GM23338 (cell line): ENCODE results near the gene PSMD3. TPM values are rescaled to one million over a fixed set of nuclear protein-coding genes. Genes with fewer than 3 reads are reported as not detected.

Source experiments
- ATAC-seq: fragments of 200-7000 bp; cut with Tn5 transposase; 3 replicates; pipeline ENCODE4 v1.9.1; 2020
- DNase-seq: peaks from one replicate; pipeline ENCODE4 v3.0.0-alpha.2; 2015; ENCODE audit warnings: low spot score
- H2AFZ ChIP-seq: fragments of 200-600 bp; sonication (generic); 2 replicates; pipeline ENCODE4 v1.8.0; 2016; ENCODE audit warnings: antibody characterized with exemption, mild to moderate bottlenecking, moderate library complexity
- H3F3A ChIP-seq: fragments of 200-600 bp; sonication (generic); replicated peaks from 2 replicates; pipeline ENCODE4 v1.8.0; 2017; ENCODE audit warnings: antibody characterized with exemption, mixed run types, low read depth
- H3K27ac ChIP-seq: fragments of 200-600 bp; sonication (generic); 2 replicates; pipeline ENCODE4 v1.6.1; 2016; ENCODE audit warnings: low read depth
- H3K27me3 ChIP-seq: fragments of 200-600 bp; sonication (generic); 2 replicates; pipeline ENCODE4 v1.8.0; 2016; ENCODE audit warnings: mild to moderate bottlenecking, mixed run types, moderate library complexity; ENCODE audit not compliant: insufficient read depth
- H3K36me3 ChIP-seq: fragments of 200-600 bp; sonication (generic); 2 replicates; pipeline ENCODE4 v1.8.0; 2016; ENCODE audit warnings: mild to moderate bottlenecking; ENCODE audit not compliant: insufficient read depth
- H3K4me1 ChIP-seq: fragments of 200-600 bp; sonication (generic); 2 replicates; pipeline ENCODE4 v1.8.0; 2016; ENCODE audit warnings: mild to moderate bottlenecking, moderate library complexity; ENCODE audit not compliant: insufficient read depth
- H3K4me2 ChIP-seq: fragments of 200-600 bp; sonication (generic); 2 replicates; pipeline ENCODE4 v1.7.1; 2017; ENCODE audit warnings: mixed run types
- H3K4me3 ChIP-seq: fragments of 200-600 bp; sonication (generic); 2 replicates; pipeline ENCODE4 v1.6.1; 2016; ENCODE audit warnings: mixed run types
- H3K79me2 ChIP-seq: fragments of 200-600 bp; sonication (generic); replicated peaks from 2 replicates; pipeline ENCODE4 v1.8.0; 2017; ENCODE audit warnings: mild to moderate bottlenecking; ENCODE audit not compliant: insufficient read depth
- H3K9me2 ChIP-seq: fragments of 200-600 bp; sonication (generic); 2 replicates; pipeline ENCODE4 v1.8.0; 2017; ENCODE audit not compliant: insufficient read depth
- H4K20me1 ChIP-seq: fragments of 200-600 bp; sonication (generic); replicated peaks from 2 replicates; pipeline ENCODE4 v1.8.0; 2017; ENCODE audit warnings: mild to moderate bottlenecking; ENCODE audit not compliant: insufficient read depth
- H3K27ac Mint-ChIP-seq: 2 replicates; pipeline ENCODE4 v1.8.0; 2020; ENCODE audit warnings: inconsistent platforms, mild to moderate bottlenecking, moderate library complexity, mixed read lengths
- H3K27me3 Mint-ChIP-seq: 3 replicates; pipeline ENCODE4 v1.8.0; 2022; ENCODE audit warnings: low read depth, mild to moderate bottlenecking, moderate library complexity, mixed read lengths, inconsistent platforms; ENCODE audit not compliant: insufficient read depth, poor library complexity
- H3K36me3 Mint-ChIP-seq: 3 replicates; pipeline ENCODE4 v1.8.0; 2021; ENCODE audit warnings: low read depth, mild to moderate bottlenecking, inconsistent platforms, moderate library complexity, mixed read lengths
- H3K4me1 Mint-ChIP-seq: 3 replicates; pipeline ENCODE4 v1.8.0; 2020; ENCODE audit warnings: mild to moderate bottlenecking, inconsistent platforms, mixed read lengths
- H3K4me3 Mint-ChIP-seq: 3 replicates; pipeline ENCODE4 v1.8.0; 2021; ENCODE audit warnings: moderate library complexity, mild to moderate bottlenecking, inconsistent platforms, mixed read lengths
- H3K9me3 Mint-ChIP-seq: 3 replicates; pipeline ENCODE4 v1.8.0; 2020; ENCODE audit warnings: moderate library complexity, mild to moderate bottlenecking, inconsistent platforms, mixed read lengths
- CREB1 ChIP-seq: fragments of 250-450 bp; sonication (Bioruptor Pico); IDR thresholded peaks from 2 replicates; pipeline ENCODE4 v1.5.0; 2020; ENCODE audit warnings: low read depth, mild to moderate bottlenecking, moderate library complexity
- EZH2 ChIP-seq: fragments of 200-600 bp; sonication (generic); IDR thresholded peaks from one replicate; pipeline ENCODE4 v1.8.0; 2017; ENCODE audit warnings: antibody characterized with exemption, mild to moderate bottlenecking, low read depth; ENCODE audit not compliant: unreplicated experiment
- EZH2phosphoT487 ChIP-seq: fragments of 200-600 bp; sonication (generic); IDR thresholded peaks from one replicate; pipeline ENCODE4 v1.8.1; 2018; ENCODE audit warnings: antibody characterized with exemption; ENCODE audit not compliant: unreplicated experiment
- JUNB ChIP-seq: IDR thresholded peaks from one replicate; pipeline ENCODE4 v1.6.1; 2016; ENCODE audit warnings: antibody characterized with exemption; ENCODE audit not compliant: unreplicated experiment
- NANOG ChIP-seq: IDR thresholded peaks from 2 replicates; pipeline ENCODE4 v1.6.1; 2016; ENCODE audit warnings: antibody characterized with exemption, borderline replicate concordance
- POLR2AphosphoS5 ChIP-seq: IDR thresholded peaks from 2 replicates; pipeline ENCODE4 v1.6.1; 2016; ENCODE audit warnings: antibody characterized with exemption, low read depth
- STAT1 ChIP-seq: IDR thresholded peaks from one replicate; pipeline ENCODE4 v1.6.1; 2016; ENCODE audit warnings: antibody characterized with exemption; ENCODE audit not compliant: unreplicated experiment
- ZNF114 ChIP-seq: fragments of 250-450 bp; sonication (Bioruptor Pico); IDR thresholded peaks from 2 replicates; pipeline ENCODE4 v1.5.0; 2020; ENCODE audit warnings: mild to moderate bottlenecking, moderate library complexity
- ZNF331 ChIP-seq: fragments of 250-450 bp; sonication (Bioruptor Pico); IDR thresholded peaks from 2 replicates; pipeline ENCODE4 v1.5.0; 2020; ENCODE audit warnings: low read depth, mild to moderate bottlenecking, moderate library complexity
- polyA plus RNA-seq: library from polyadenylated mRNA; unstranded; fragments of >200 nt; fragmentation: Nextera tagmentation; extraction: Ambion mirVana; gene quantifications from 2 replicates; pipeline ENCODE4 v1.2.1, GENCODE V29; 2016
- total RNA-seq: library from RNA; depleted of rRNA; stranded (reverse); fragments of >200 nt; shearing (Covaris generic); gene quantifications from 2 replicates; pipeline ENCODE4 v1.2.3, GENCODE V29; 2014
- TF ChIP-seq, protein P1 (sequence below): IDR thresholded peaks from 2 replicates; pipeline ENCODE4 v1.6.1; 2016; ENCODE audit warnings: antibody characterized with exemption
- TF ChIP-seq, protein P2 (sequence below): IDR thresholded peaks from one replicate; pipeline ENCODE4 v1.6.1; 2018; ENCODE audit warnings: antibody characterized with exemption; ENCODE audit not compliant: unreplicated experiment
- TF ChIP-seq, protein P3 (sequence below), 2 experiments: fragments of 200-600 bp in 1 of 2; sonication (generic) in 1 of 2; conservative IDR thresholded peaks; 2 replicates each; pipeline versions ENCODE4 v1.5.1 to v1.6.1; 2016 to 2017; ENCODE audit warnings: antibody characterized with exemption in 2 of 2, low read depth in 2 of 2, mild to moderate bottlenecking in 2 of 2, moderate library complexity in 1 of 2
- TF ChIP-seq, protein P4 (sequence below): fragments of 250-450 bp; sonication (Bioruptor Pico); IDR thresholded peaks from 2 replicates; pipeline ENCODE4 v1.5.0; 2020; ENCODE audit warnings: mild to moderate bottlenecking, moderate library complexity

The PSMD3 gene
- total and polyA plus RNA-seq, 2 experiments from 2014 or later: 112 to 217 TPM

DNA sequence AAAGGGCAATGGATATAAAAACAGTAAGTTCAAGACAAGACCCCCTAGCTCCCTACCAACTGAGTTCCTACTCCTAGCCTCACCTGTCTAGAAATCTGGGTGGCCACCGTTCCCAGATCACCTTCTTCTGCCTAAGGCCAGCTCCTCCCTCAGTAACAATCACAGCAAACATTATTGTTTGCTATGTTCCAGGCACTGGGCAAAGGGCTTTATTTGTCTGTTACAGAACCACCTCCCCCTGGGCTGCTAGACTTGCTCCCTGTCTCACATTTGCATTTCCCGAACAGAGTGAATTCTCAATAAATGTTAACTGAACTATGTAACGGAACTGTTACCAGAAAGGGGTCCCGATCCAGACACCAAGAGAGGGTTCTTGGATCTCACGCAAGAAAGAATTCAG is 46.3 kb upstream of the PSMD3 start:
- Histone ChIP-seq H3K4me2 (peak overlapping the region; percentile 19), H3K4me1 (peaks cover 12% of the 10 kb centered on the region), H2AFZ (no peak overlapping the region), H3K27ac (no peak overlapping the region), H3K36me3 (no peaks in the 10 kb centered on the region), H3K27me3 (no peaks in the 10 kb centered on the region), H3F3A (no peaks in the 10 kb centered on the region), H3K9me2 (no peaks in the 10 kb centered on the region), H3K79me2 (no peaks in the 10 kb centered on the region), H3K4me3 (no peak overlapping the region), H4K20me1 (no peaks in the 10 kb centered on the region)
- TF ChIP-seq STAT1: no peak
- TF ChIP-seq, protein P1, sequence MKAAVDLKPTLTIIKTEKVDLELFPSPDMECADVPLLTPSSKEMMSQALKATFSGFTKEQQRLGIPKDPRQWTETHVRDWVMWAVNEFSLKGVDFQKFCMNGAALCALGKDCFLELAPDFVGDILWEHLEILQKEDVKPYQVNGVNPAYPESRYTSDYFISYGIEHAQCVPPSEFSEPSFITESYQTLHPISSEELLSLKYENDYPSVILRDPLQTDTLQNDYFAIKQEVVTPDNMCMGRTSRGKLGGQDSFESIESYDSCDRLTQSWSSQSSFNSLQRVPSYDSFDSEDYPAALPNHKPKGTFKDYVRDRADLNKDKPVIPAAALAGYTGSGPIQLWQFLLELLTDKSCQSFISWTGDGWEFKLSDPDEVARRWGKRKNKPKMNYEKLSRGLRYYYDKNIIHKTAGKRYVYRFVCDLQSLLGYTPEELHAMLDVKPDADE: no peak
- TF ChIP-seq EZH2: no peak
- no peak for TF ChIP-seq JUNB
- TF ChIP-seq, protein P2, sequence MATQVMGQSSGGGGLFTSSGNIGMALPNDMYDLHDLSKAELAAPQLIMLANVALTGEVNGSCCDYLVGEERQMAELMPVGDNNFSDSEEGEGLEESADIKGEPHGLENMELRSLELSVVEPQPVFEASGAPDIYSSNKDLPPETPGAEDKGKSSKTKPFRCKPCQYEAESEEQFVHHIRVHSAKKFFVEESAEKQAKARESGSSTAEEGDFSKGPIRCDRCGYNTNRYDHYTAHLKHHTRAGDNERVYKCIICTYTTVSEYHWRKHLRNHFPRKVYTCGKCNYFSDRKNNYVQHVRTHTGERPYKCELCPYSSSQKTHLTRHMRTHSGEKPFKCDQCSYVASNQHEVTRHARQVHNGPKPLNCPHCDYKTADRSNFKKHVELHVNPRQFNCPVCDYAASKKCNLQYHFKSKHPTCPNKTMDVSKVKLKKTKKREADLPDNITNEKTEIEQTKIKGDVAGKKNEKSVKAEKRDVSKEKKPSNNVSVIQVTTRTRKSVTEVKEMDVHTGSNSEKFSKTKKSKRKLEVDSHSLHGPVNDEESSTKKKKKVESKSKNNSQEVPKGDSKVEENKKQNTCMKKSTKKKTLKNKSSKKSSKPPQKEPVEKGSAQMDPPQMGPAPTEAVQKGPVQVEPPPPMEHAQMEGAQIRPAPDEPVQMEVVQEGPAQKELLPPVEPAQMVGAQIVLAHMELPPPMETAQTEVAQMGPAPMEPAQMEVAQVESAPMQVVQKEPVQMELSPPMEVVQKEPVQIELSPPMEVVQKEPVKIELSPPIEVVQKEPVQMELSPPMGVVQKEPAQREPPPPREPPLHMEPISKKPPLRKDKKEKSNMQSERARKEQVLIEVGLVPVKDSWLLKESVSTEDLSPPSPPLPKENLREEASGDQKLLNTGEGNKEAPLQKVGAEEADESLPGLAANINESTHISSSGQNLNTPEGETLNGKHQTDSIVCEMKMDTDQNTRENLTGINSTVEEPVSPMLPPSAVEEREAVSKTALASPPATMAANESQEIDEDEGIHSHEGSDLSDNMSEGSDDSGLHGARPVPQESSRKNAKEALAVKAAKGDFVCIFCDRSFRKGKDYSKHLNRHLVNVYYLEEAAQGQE: no peak
- no peak for TF ChIP-seq ZNF331 (CRISPR knock-in tag)
- no peak for TF ChIP-seq EZH2phosphoT487
- TF ChIP-seq POLR2AphosphoS5: no peak
- TF ChIP-seq ZNF114 (CRISPR knock-in tag): no peak
- no peak for TF ChIP-seq CREB1 (CRISPR knock-in tag)
- TF ChIP-seq, protein P3, sequence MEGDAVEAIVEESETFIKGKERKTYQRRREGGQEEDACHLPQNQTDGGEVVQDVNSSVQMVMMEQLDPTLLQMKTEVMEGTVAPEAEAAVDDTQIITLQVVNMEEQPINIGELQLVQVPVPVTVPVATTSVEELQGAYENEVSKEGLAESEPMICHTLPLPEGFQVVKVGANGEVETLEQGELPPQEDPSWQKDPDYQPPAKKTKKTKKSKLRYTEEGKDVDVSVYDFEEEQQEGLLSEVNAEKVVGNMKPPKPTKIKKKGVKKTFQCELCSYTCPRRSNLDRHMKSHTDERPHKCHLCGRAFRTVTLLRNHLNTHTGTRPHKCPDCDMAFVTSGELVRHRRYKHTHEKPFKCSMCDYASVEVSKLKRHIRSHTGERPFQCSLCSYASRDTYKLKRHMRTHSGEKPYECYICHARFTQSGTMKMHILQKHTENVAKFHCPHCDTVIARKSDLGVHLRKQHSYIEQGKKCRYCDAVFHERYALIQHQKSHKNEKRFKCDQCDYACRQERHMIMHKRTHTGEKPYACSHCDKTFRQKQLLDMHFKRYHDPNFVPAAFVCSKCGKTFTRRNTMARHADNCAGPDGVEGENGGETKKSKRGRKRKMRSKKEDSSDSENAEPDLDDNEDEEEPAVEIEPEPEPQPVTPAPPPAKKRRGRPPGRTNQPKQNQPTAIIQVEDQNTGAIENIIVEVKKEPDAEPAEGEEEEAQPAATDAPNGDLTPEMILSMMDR (conservative IDR thresholded peaks at IDR 0.05; ENCODE audit: low read depth in 2 of 2): no peak
- TF ChIP-seq NANOG: no peak
- TF ChIP-seq, protein P4, sequence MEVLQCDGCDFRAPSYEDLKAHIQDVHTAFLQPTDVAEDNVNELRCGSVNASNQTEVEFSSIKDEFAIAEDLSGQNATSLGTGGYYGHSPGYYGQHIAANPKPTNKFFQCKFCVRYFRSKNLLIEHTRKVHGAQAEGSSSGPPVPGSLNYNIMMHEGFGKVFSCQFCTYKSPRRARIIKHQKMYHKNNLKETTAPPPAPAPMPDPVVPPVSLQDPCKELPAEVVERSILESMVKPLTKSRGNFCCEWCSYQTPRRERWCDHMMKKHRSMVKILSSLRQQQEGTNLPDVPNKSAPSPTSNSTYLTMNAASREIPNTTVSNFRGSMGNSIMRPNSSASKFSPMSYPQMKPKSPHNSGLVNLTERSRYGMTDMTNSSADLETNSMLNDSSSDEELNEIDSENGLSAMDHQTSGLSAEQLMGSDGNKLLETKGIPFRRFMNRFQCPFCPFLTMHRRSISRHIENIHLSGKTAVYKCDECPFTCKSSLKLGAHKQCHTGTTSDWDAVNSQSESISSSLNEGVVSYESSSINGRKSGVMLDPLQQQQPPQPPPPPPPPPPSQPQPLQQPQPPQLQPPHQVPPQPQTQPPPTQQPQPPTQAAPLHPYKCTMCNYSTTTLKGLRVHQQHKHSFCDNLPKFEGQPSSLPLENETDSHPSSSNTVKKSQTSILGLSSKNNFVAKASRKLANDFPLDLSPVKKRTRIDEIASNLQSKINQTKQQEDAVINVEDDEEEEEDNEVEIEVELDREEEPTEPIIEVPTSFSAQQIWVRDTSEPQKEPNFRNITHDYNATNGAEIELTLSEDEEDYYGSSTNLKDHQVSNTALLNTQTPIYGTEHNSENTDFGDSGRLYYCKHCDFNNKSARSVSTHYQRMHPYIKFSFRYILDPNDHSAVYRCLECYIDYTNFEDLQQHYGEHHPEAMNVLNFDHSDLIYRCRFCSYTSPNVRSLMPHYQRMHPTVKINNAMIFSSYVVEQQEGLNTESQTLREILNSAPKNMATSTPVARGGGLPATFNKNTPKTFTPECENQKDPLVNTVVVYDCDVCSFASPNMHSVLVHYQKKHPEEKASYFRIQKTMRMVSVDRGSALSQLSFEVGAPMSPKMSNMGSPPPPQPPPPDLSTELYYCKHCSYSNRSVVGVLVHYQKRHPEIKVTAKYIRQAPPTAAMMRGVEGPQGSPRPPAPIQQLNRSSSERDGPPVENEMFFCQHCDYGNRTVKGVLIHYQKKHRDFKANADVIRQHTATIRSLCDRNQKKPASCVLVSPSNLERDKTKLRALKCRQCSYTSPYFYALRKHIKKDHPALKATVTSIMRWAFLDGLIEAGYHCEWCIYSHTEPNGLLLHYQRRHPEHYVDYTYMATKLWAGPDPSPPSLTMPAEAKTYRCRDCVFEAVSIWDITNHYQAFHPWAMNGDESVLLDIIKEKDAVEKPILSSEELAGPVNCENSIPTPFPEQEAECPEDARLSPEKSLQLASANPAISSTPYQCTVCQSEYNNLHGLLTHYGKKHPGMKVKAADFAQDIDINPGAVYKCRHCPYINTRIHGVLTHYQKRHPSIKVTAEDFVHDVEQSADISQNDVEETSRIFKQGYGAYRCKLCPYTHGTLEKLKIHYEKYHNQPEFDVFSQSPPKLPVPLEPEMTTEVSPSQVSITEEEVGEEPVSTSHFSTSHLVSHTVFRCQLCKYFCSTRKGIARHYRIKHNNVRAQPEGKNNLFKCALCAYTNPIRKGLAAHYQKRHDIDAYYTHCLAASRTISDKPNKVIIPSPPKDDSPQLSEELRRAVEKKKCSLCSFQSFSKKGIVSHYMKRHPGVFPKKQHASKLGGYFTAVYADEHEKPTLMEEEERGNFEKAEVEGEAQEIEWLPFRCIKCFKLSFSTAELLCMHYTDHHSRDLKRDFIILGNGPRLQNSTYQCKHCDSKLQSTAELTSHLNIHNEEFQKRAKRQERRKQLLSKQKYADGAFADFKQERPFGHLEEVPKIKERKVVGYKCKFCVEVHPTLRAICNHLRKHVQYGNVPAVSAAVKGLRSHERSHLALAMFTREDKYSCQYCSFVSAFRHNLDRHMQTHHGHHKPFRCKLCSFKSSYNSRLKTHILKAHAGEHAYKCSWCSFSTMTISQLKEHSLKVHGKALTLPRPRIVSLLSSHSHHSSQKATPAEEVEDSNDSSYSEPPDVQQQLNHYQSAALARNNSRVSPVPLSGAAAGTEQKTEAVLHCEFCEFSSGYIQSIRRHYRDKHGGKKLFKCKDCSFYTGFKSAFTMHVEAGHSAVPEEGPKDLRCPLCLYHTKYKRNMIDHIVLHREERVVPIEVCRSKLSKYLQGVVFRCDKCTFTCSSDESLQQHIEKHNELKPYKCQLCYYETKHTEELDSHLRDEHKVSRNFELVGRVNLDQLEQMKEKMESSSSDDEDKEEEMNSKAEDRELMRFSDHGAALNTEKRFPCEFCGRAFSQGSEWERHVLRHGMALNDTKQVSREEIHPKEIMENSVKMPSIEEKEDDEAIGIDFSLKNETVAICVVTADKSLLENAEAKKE (CRISPR knock-in tag): no peak
- peaks cover 17% of the 10 kb centered on the region for H3K4me1 Mint-ChIP-seq
- no peaks in the 10 kb centered on the region for H3K36me3 Mint-ChIP-seq
- ATAC-seq: no peak
- no peaks in the 10 kb centered on the region for H3K9me3 Mint-ChIP-seq
- H3K27me3 Mint-ChIP-seq: no peaks in the 10 kb centered on the region
- DNase-seq: no peak
- no peak overlapping the region for H3K27ac Mint-ChIP-seq
- H3K4me3 Mint-ChIP-seq: no peak overlapping the region
